Neural progenitor cell (in vitro differentiated cells): ENCODE measurements around the gene ADAMTSL1. TPM values are rescaled to one million over a fixed set of nuclear protein-coding genes. Genes with fewer than 3 reads are reported as not detected.

ENCODE experiments used
- DNase-seq: peaks from one replicate; pipeline ENCODE4 v3.0.0-alpha.2; 2016; ENCODE audit warnings: low spot score
- H2AFZ ChIP-seq: fragments of 200-600 bp; sonication (generic); replicated peaks from 2 replicates; pipeline ENCODE4 v1.6.1; 2016; ENCODE audit warnings: antibody characterized with exemption
- H3F3A ChIP-seq: fragments of 200-600 bp; sonication (generic); 2 replicates; pipeline ENCODE4 v1.6.1; 2016; ENCODE audit warnings: antibody characterized with exemption, low read depth
- H3K27ac ChIP-seq: fragments of 200-600 bp; sonication (generic); 2 replicates; pipeline ENCODE4 v1.5.1; 2016; ENCODE audit warnings: mild to moderate bottlenecking
- H3K27me3 ChIP-seq: fragments of 200-600 bp; sonication (generic); 2 replicates; pipeline ENCODE4 v1.6.1; 2016; ENCODE audit warnings: mild to moderate bottlenecking, moderate library complexity
- H3K36me3 ChIP-seq: fragments of 200-600 bp; sonication (generic); 2 replicates; pipeline ENCODE4 v1.5.1; 2016
- H3K4me1 ChIP-seq: fragments of 200-600 bp; sonication (generic); 2 replicates; pipeline ENCODE4 v1.6.1; 2016; ENCODE audit warnings: mixed run types
- H3K4me2 ChIP-seq: fragments of 200-600 bp; sonication (generic); 2 replicates; pipeline ENCODE4 v1.6.1; 2016
- H3K4me3 ChIP-seq: fragments of 200-600 bp; sonication (generic); 2 replicates; pipeline ENCODE4 v1.5.1; 2016
- H3K79me2 ChIP-seq: fragments of 200-600 bp; sonication (generic); 2 replicates; pipeline ENCODE4 v1.6.1; 2016; ENCODE audit warnings: low read depth
- H3K9ac ChIP-seq: fragments of 200-600 bp; sonication (generic); 2 replicates; pipeline ENCODE4 v1.6.1; 2016
- H3K9me3 ChIP-seq: fragments of 200-600 bp; sonication (generic); 2 replicates; pipeline ENCODE4 v1.5.1; 2016; ENCODE audit warnings: low read depth
- H4K20me1 ChIP-seq: fragments of 200-600 bp; sonication (generic); 2 replicates; pipeline ENCODE4 v1.6.1; 2016; ENCODE audit warnings: low read depth
- H3K27ac Mint-ChIP-seq: 3 replicates; pipeline ENCODE4 v1.8.0; 2021; ENCODE audit warnings: mixed read lengths
- H3K27me3 Mint-ChIP-seq: 2 replicates; pipeline ENCODE4 v1.8.0; 2022; ENCODE audit warnings: low read depth, mild to moderate bottlenecking, inconsistent platforms, moderate library complexity, mixed read lengths; ENCODE audit not compliant: insufficient read depth
- H3K36me3 Mint-ChIP-seq: 3 replicates; pipeline ENCODE4 v1.8.0; 2021; ENCODE audit warnings: mixed read lengths
- H3K4me1 Mint-ChIP-seq: 3 replicates; pipeline ENCODE4 v1.8.0; 2021; ENCODE audit warnings: mixed read lengths
- H3K4me3 Mint-ChIP-seq: 3 replicates; pipeline ENCODE4 v1.8.0; 2021; ENCODE audit warnings: mild to moderate bottlenecking, moderate library complexity, mixed read lengths
- H3K9me3 Mint-ChIP-seq: 3 replicates; pipeline ENCODE4 v1.8.0; 2020; ENCODE audit warnings: mixed read lengths
- CTCF ChIP-seq: fragments of 200-600 bp; sonication (generic); IDR thresholded peaks from 2 replicates; pipeline ENCODE4 v1.5.1; 2017; ENCODE audit warnings: antibody characterized with exemption, mild to moderate bottlenecking
- EZH2 ChIP-seq: fragments of 200-600 bp; sonication (generic); IDR thresholded peaks from 2 replicates; pipeline ENCODE4 v1.6.1; 2017; ENCODE audit warnings: antibody characterized with exemption, mild to moderate bottlenecking, moderate library complexity
- EZH2phosphoT487 ChIP-seq: fragments of 200-600 bp; sonication (generic); IDR thresholded peaks from 2 replicates; pipeline ENCODE4 v1.6.1; 2017; ENCODE audit warnings: antibody characterized with exemption
- total RNA-seq: library from RNA; depleted of rRNA; stranded (reverse); fragments of >200 nt; gene quantifications from 2 replicates; pipeline ENCODE4 v1.2.3, GENCODE V29; 2015; ENCODE audit warnings: low replicate concordance

ADAMTSL1 gene
- total RNA-seq, 1 donor from 2014 or later = 0.73 TPM

GRCh38 chr9:18877984-18878383, 404.0 kb downstream of the ADAMTSL1 start:
- Histone ChIP-seq H3K27me3 (no peaks in the 10 kb centered on the region), H3K79me2 (no peaks in the 10 kb centered on the region), H4K20me1 (no peaks in the 10 kb centered on the region), H3K4me2 (no peak overlapping the region), H2AFZ (no peak overlapping the region), H3K36me3 (no peaks in the 10 kb centered on the region), H3K27ac (no peak overlapping the region), H3K4me1 (no peaks in the 10 kb centered on the region), H3K4me3 (no peak overlapping the region), H3F3A (no peaks in the 10 kb centered on the region), H3K9me3 (no peaks in the 10 kb centered on the region), H3K9ac (no peak overlapping the region)
- H3K4me1 Mint-ChIP-seq = no peaks in the 10 kb centered on the region
- peaks cover 2% of the 10 kb centered on the region for H3K9me3 Mint-ChIP-seq
- H3K27me3 Mint-ChIP-seq = peaks cover 1% of the 10 kb centered on the region
- H3K27ac Mint-ChIP-seq = no peak overlapping the region
- no peak overlapping the region for H3K4me3 Mint-ChIP-seq
- DNase-seq = no peak
- H3K36me3 Mint-ChIP-seq = no peaks in the 10 kb centered on the region
- no peak for TF ChIP-seq EZH2
- no peak for TF ChIP-seq CTCF
- TF ChIP-seq EZH2phosphoT487 = no peak

- H3K27ac Mint-ChIP-seq = no peak overlapping the region
- H3K79me2 ChIP-seq = no peaks in the 10 kb centered on the region
Measured at GRCh38 chr9:18881758-18882157, 407.8 kb downstream of the ADAMTSL1 start.

GRCh38 chr9:18887546-18887945, 413.6 kb downstream of the ADAMTSL1 start:
- H3K4me3 ChIP-seq = no peak overlapping the region

More at GRCh38 chr9:18881758-18882157, 407.8 kb downstream of the ADAMTSL1 start:
- Histone ChIP-seq H3K36me3 (no peaks in the 10 kb centered on the region), H2AFZ (no peak overlapping the region), H3K4me2 (no peak overlapping the region), H3K4me1 (no peaks in the 10 kb centered on the region), H3K9ac (no peak overlapping the region), H3K9me3 (no peaks in the 10 kb centered on the region), H3F3A (no peaks in the 10 kb centered on the region), H4K20me1 (no peaks in the 10 kb centered on the region), H3K27ac (no peak overlapping the region), H3K27me3 (no peaks in the 10 kb centered on the region), H3K4me3 (no peak overlapping the region)
- no peak for TF ChIP-seq EZH2
- no peak for TF ChIP-seq CTCF
- TF ChIP-seq EZH2phosphoT487 = no peak
- DNase-seq = no peak
- H3K27me3 Mint-ChIP-seq = peaks cover 6% of the 10 kb centered on the region
- H3K9me3 Mint-ChIP-seq = peaks cover 11% of the 10 kb centered on the region
- no peaks in the 10 kb centered on the region for H3K36me3 Mint-ChIP-seq
- H3K4me3 Mint-ChIP-seq = no peak overlapping the region
- H3K4me1 Mint-ChIP-seq = no peaks in the 10 kb centered on the region

More at GRCh38 chr9:18887546-18887945, 413.6 kb downstream of the ADAMTSL1 start:
- no peaks in the 10 kb centered on the region for H3K36me3 ChIP-seq
- no peak for DNase-seq
- no peak overlapping the region for H3K4me3 Mint-ChIP-seq
- H3K27ac Mint-ChIP-seq = no peak overlapping the region
- H3K4me2 ChIP-seq = no peak overlapping the region
- no peaks in the 10 kb centered on the region for H3F3A ChIP-seq
- H3K27me3 Mint-ChIP-seq = peaks cover 6% of the 10 kb centered on the region
- H4K20me1 ChIP-seq = no peaks in the 10 kb centered on the region
- no peak overlapping the region for H2AFZ ChIP-seq
- no peak overlapping the region for H3K27ac ChIP-seq
- no peaks in the 10 kb centered on the region for H3K27me3 ChIP-seq
- peaks cover 11% of the 10 kb centered on the region for H3K9me3 Mint-ChIP-seq
- no peak for TF ChIP-seq CTCF
- no peak for TF ChIP-seq EZH2
- TF ChIP-seq EZH2phosphoT487 = no peak
- H3K4me1 ChIP-seq = no peaks in the 10 kb centered on the region
- no peaks in the 10 kb centered on the region for H3K4me1 Mint-ChIP-seq
- H3K9ac ChIP-seq = no peak overlapping the region
- no peaks in the 10 kb centered on the region for H3K9me3 ChIP-seq
- H3K79me2 ChIP-seq = no peaks in the 10 kb centered on the region
- H3K36me3 Mint-ChIP-seq = no peaks in the 10 kb centered on the region
